ENCODE results near the gene VAV2. TPM values are rescaled to one million over a fixed set of nuclear protein-coding genes. Genes with fewer than 3 reads are reported as not detected.

Gene VAV2
- total and polyA plus RNA-seq, 9 of the 15 experiments (the other 6 are each of a cell fraction or from before 2014, with no cell fraction given): 0.01 to 2.7 (median 1.0) TPM; not detected in 1

DNA sequence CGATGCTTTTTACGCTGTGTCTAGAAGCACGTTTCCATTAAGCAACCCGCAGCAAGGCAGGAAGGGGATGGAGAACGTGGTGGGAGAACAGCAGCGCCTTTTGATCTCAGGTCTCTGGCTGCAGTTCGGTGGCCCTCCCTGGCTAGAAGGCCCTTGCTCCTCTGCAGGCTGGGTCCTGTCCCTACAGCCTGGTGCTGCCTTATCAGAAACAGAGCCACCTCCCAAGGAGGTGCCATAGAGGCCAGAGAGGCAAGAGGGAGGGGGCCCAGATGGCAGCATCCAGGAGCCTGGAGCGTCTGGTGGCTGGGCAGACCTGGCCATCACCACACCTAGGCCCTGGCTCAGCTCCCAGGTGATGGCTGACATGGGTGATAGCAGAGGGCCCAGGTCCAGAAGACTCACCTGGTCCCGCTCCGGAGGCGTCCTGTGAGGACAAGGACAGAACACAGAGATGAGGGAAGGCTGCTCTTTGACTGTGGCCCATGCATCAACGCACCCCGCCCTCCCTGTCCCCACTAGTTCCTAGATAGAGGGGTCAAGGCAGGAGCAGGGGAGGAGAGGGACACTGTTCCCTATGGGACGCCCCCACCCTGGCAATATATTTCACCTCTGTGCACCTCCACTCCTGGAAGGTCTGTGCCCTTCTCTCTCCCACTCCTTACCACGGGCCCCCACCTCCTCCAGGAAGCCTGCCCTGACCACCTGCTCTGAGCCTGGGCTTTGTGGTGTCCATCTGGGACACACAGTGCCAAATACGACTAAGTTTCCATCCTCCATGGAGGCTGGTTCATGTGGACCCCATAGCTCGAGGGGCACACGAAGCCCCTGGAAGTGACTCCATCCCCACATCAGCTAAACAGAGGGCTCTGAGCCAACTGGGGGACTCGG lies 212.4 kb downstream of the VAV2 start:
- in situ Hi-C loops (cut with MboI): no loop called here
- Histone ChIP-seq H3K9ac (ENCODE audit: insufficient read depth in 1 of 2, low read depth in 2 of 2, low read length in 2 of 2) (no peak overlapping the region), H3K27me3 (ENCODE audit: control insufficient read depth in 2 of 2, insufficient read depth in 2 of 2, low read length in 2 of 2) (peaks cover 3 to 49% of the 10 kb centered on the region in 2 experiments; a peak in 4 of 5 replicates), H3K36me3 (ENCODE audit: control insufficient read depth, insufficient read depth, low read length) (no peaks in the 10 kb centered on the region), H3K27ac (ENCODE audit: extremely low read depth, low read depth, low read length) (no peak overlapping the region), H3K9me3 (replicated peaks; ENCODE audit: control insufficient read depth, insufficient read depth, low read depth, low read length) (no peaks in the 10 kb centered on the region), H3K4me2 (ENCODE audit: insufficient read depth, low read length) (no peak overlapping the region), H4K20me1 (replicated peaks; ENCODE audit: control insufficient read depth, insufficient read depth, low read length) (peaks cover 4% of the 10 kb centered on the region; the same call in 1 of the 2 replicates), H3K4me3 (no peak overlapping the region), H3K9me1 (ENCODE audit: control insufficient read depth, insufficient read depth, low read length) (no peaks in the 10 kb centered on the region), H2AFZ (ENCODE audit: low read depth, low read length) (no peak overlapping the region), H3K4me1 (replicated peaks in 1 of 2; ENCODE audit: control insufficient read depth in 2 of 2, insufficient read depth in 2 of 2, low read length in 2 of 2) (no peaks in the 10 kb centered on the region), H3K79me2 (ENCODE audit: control insufficient read depth, insufficient read depth, low read length) (no peaks in the 10 kb centered on the region)
- no TSS peak for BruUV-seq (replicated peaks)
- ATAC-seq (no peak), FAIRE-seq (no peak), DNase-seq (ENCODE audit: extremely low read depth in 1 of 4, low spot score in 3 of 4) (no peak)
- TF ChIP-seq, protein P1, sequence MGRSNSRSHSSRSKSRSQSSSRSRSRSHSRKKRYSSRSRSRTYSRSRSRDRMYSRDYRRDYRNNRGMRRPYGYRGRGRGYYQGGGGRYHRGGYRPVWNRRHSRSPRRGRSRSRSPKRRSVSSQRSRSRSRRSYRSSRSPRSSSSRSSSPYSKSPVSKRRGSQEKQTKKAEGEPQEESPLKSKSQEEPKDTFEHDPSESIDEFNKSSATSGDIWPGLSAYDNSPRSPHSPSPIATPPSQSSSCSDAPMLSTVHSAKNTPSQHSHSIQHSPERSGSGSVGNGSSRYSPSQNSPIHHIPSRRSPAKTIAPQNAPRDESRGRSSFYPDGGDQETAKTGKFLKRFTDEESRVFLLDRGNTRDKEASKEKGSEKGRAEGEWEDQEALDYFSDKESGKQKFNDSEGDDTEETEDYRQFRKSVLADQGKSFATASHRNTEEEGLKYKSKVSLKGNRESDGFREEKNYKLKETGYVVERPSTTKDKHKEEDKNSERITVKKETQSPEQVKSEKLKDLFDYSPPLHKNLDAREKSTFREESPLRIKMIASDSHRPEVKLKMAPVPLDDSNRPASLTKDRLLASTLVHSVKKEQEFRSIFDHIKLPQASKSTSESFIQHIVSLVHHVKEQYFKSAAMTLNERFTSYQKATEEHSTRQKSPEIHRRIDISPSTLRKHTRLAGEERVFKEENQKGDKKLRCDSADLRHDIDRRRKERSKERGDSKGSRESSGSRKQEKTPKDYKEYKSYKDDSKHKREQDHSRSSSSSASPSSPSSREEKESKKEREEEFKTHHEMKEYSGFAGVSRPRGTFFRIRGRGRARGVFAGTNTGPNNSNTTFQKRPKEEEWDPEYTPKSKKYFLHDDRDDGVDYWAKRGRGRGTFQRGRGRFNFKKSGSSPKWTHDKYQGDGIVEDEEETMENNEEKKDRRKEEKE (IDR thresholded peaks at IDR 0.05; ENCODE audit: borderline replicate concordance in 1 of 2, control insufficient read depth in 1 of 2, low read depth in 2 of 2, low read length in 1 of 2): no peak
- TF ChIP-seq GABPA (tag; conservative IDR thresholded peaks at IDR 0.05; ENCODE audit: low read depth) (no peak), SMARCA4 (IDR thresholded peaks at IDR 0.05) (no peak), ZFP36 (IDR thresholded peaks at IDR 0.05; ENCODE audit: low read depth, low read length, partially characterized antibody) (peak; percentile 65)
- intact Hi-C loops (cut with micrococcal nuclease): no loop called here
- ChIA-PET CTCF (ENCODE audit: low intra/inter-chr PET ratio) (interaction anchor here (0.9 kb wide), 1 partner anchor 15 kb away, joined by 3 read pairs; no protein-coding TSS in a partner anchor), POLR2A (interaction anchor here (0.6 kb wide), 1 partner anchor 218 kb away, joined by 3 read pairs; no protein-coding TSS in a partner anchor)
- 3% methylated on average over 14 of the region's 19 CpGs for WGBS (ENCODE audit: insufficient coverage, low coverage, missing lambda C conversion rate)

Measured in K562 (cell line).